ENCODE data around the gene PPP2R5E. TPM values are rescaled to one million over a fixed set of nuclear protein-coding genes. Genes with fewer than 3 reads are reported as not detected.

The PPP2R5E gene
- total RNA-seq, 1 experiment from 2014 or later = 47.2 TPM

DNA sequence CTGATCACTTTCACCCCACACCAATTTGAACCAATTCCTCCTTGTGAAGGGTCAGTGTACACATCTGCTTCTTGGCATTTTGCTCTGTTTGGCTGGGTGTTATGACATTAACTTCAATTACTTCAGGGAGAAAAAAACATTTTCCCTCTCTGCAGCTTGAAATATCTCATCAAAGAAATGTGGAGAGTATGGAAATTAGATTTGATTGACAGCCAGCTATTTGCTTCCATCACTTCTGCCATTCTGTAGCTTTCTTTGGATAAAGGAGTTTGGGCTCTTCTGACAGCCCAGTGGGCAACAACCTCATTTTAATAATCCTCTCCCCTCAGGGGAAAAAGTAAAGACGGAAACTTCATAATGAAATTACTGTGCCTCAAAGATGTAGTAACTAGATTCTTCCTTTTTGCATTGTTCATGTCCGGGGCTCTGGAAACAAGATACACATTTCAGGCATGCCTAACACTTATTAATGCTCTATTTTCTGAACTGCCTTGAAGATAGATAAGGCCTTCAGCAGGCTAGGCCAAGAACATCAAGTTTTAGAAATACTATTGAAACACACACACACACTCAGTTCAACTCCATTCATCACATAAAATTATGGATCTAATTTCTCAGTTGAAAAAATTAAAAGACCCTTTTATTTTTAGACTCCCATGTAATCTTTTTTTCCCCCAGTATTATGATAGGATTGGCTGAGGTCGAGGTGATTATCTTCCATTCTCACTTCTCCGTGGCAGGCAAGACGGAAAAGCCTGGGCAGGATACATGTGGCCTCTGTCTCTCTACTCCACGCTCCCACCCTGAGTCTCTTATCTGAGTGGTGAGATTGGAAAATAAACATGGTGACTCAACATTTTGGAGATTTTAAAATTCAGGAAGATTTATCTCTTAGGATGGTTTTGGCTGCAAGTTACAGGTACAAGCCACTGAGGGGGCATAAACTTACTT lies 214.1 kb downstream of the PPP2R5E start:
- H3K36me3 ChIP-seq (ENCODE audit: control insufficient read depth, insufficient read depth, low read length) = no peaks in the 10 kb centered on the region
- in situ Hi-C loops (cut with HindIII; ENCODE audit: low pct_unique_long_range_greater_than_20kb, low sequenced_read_pairs) = no loop called here
- ChIA-PET CTCF (no interaction called here), POLR2A (no interaction called here)
- TF ChIP-seq CTCF (IDR thresholded peaks at IDR 0.05) (no peak), TCF7L2 (IDR thresholded peaks at IDR 0.05; ENCODE audit: low read depth, low read length) (no peak), POLR2AphosphoS5 (IDR thresholded peaks at IDR 0.05; ENCODE audit: low read depth, low read length) (no peak), SIN3A (IDR thresholded peaks at IDR 0.05; ENCODE audit: borderline replicate concordance, insufficient read depth, low read depth, low read length) (no peak)
- TF ChIP-seq, protein P1, sequence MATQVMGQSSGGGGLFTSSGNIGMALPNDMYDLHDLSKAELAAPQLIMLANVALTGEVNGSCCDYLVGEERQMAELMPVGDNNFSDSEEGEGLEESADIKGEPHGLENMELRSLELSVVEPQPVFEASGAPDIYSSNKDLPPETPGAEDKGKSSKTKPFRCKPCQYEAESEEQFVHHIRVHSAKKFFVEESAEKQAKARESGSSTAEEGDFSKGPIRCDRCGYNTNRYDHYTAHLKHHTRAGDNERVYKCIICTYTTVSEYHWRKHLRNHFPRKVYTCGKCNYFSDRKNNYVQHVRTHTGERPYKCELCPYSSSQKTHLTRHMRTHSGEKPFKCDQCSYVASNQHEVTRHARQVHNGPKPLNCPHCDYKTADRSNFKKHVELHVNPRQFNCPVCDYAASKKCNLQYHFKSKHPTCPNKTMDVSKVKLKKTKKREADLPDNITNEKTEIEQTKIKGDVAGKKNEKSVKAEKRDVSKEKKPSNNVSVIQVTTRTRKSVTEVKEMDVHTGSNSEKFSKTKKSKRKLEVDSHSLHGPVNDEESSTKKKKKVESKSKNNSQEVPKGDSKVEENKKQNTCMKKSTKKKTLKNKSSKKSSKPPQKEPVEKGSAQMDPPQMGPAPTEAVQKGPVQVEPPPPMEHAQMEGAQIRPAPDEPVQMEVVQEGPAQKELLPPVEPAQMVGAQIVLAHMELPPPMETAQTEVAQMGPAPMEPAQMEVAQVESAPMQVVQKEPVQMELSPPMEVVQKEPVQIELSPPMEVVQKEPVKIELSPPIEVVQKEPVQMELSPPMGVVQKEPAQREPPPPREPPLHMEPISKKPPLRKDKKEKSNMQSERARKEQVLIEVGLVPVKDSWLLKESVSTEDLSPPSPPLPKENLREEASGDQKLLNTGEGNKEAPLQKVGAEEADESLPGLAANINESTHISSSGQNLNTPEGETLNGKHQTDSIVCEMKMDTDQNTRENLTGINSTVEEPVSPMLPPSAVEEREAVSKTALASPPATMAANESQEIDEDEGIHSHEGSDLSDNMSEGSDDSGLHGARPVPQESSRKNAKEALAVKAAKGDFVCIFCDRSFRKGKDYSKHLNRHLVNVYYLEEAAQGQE (IDR thresholded peaks at IDR 0.05; ENCODE audit: insufficient read depth in 1 of 2, low read depth in 2 of 2, low read length in 1 of 2) = no peak
- H3K4me1 ChIP-seq (ENCODE audit: control insufficient read depth, insufficient read depth, low read length) = no peaks in the 10 kb centered on the region
- intact Hi-C loops (cut with micrococcal nuclease; ENCODE audit: unreplicated experiment) = no loop called here
- DNase-seq (ENCODE audit: low read depth, low spot score) (no peak), ATAC-seq (no peak)
- BruUV-seq (replicated peaks) = no TSS peak
- no peaks in the 10 kb centered on the region for H3K27me3 ChIP-seq (ENCODE audit: control insufficient read depth, insufficient read depth, low read length)
- H3K4me3 ChIP-seq (ENCODE audit: low read depth in 2 of 2, low read length in 2 of 2) = no peak overlapping the region
- no peaks in the 10 kb centered on the region for H3K9me3 ChIP-seq (ENCODE audit: control insufficient read depth, insufficient read depth, low read depth, low read length)
- no peak overlapping the region for H3K27ac ChIP-seq (ENCODE audit: low read length)

DNA sequence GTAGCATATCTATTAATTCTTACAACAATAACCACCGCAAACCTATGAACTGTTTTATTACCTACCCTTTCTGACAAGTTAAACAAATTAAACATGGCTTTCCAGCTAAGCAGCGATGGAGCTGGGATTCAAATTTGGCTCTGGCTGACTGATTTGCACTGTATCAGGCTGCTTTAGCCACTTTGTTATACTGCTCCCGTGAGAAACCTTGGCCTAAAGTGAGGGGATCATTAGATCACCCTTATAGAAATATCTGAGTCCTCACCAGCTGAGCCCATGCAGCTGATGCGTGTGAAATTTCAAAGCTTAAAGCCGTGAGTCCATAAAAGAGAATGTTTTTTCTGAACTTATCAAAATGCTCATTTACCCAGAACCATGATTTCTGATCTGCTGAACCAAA lies 216.3 kb downstream of the PPP2R5E start:
- TF ChIP-seq, protein P1 (IDR thresholded peaks at IDR 0.05; ENCODE audit: insufficient read depth in 1 of 2, low read depth in 2 of 2, low read length in 1 of 2) = no peak
- TF ChIP-seq SIN3A (IDR thresholded peaks at IDR 0.05; ENCODE audit: borderline replicate concordance, insufficient read depth, low read depth, low read length) (no peak), TCF7L2 (IDR thresholded peaks at IDR 0.05; ENCODE audit: low read depth, low read length) (no peak), POLR2AphosphoS5 (IDR thresholded peaks at IDR 0.05; ENCODE audit: low read depth, low read length) (no peak), CTCF (IDR thresholded peaks at IDR 0.05) (no peak)
- POLR2A ChIA-PET = no interaction called here
- ATAC-seq (no peak), DNase-seq (ENCODE audit: low read depth, low spot score) (no peak)
- H3K4me3 ChIP-seq (ENCODE audit: low read depth in 2 of 2, low read length in 2 of 2) = no peak overlapping the region
- no TSS peak for BruUV-seq (replicated peaks)
- H3K36me3 ChIP-seq (ENCODE audit: control insufficient read depth, insufficient read depth, low read length) = no peaks in the 10 kb centered on the region
- in situ Hi-C loops (cut with HindIII; ENCODE audit: low pct_unique_long_range_greater_than_20kb, low sequenced_read_pairs) = no loop called here
- H3K27me3 ChIP-seq (ENCODE audit: control insufficient read depth, insufficient read depth, low read length) = no peaks in the 10 kb centered on the region
- H3K9me3 ChIP-seq (ENCODE audit: control insufficient read depth, insufficient read depth, low read depth, low read length) = no peaks in the 10 kb centered on the region
- no peak overlapping the region for H3K27ac ChIP-seq (ENCODE audit: low read length)
- CTCF ChIA-PET = no interaction called here
- H3K4me1 ChIP-seq (ENCODE audit: control insufficient read depth, insufficient read depth, low read length) = no peaks in the 10 kb centered on the region
- intact Hi-C loops (cut with micrococcal nuclease; ENCODE audit: unreplicated experiment) = no loop called here
